ENCODE measurements around the gene SEMA4G.

Gene SEMA4G

GRCh38 chr10:101007099-101007711 lies 37.9 kb downstream of the SEMA4G start:
- DNase-seq (ENCODE audit: low read depth in 2 of 2) = no peak

- no peak for DNase-seq (ENCODE audit: low read depth in 2 of 2)
Measured at GRCh38 chr10:101007915-101008822, 38.9 kb downstream of the SEMA4G start.

GRCh38 chr10:101008823-101009423 lies 39.6 kb downstream of the SEMA4G start:
- no peak for DNase-seq (ENCODE audit: low read depth in 2 of 2)

GRCh38 chr10:101010329-101010728 lies 41.0 kb downstream of the SEMA4G start:
- no peak for DNase-seq (ENCODE audit: low read depth in 2 of 2)

- no peak for DNase-seq (ENCODE audit: low read depth in 2 of 2)
Measured at GRCh38 chr10:101011517-101012423, 42.5 kb downstream of the SEMA4G start.

- DNase-seq (ENCODE audit: low read depth in 2 of 2) = peak; percentile 85 to 87
Measured at GRCh38 chr10:101012525-101013364, 43.4 kb downstream of the SEMA4G start.

GRCh38 chr10:101013365-101013825 lies 44.1 kb downstream of the SEMA4G start:
- no peak for DNase-seq (ENCODE audit: low read depth in 2 of 2)

GRCh38 chr10:101014230-101014884 lies 45.1 kb downstream of the SEMA4G start:
- no peak for DNase-seq (ENCODE audit: low read depth in 2 of 2)

- peak; percentile 71 to 73 for DNase-seq (ENCODE audit: low read depth in 2 of 2)
Measured at GRCh38 chr10:101014966-101015581, 45.8 kb downstream of the SEMA4G start.

GRCh38 chr10:101015582-101015973 lies 46.3 kb downstream of the SEMA4G start:
- DNase-seq (ENCODE audit: low read depth in 2 of 2) = no peak

- no peak for DNase-seq (ENCODE audit: low read depth in 2 of 2)
Measured at GRCh38 chr10:101016814-101017213, 47.5 kb downstream of the SEMA4G start.

- DNase-seq (ENCODE audit: low read depth in 2 of 2) = no peak
Measured at GRCh38 chr10:101018118-101018599, 48.9 kb downstream of the SEMA4G start.

GRCh38 chr10:101018600-101019439 lies 49.5 kb downstream of the SEMA4G start:
- DNase-seq (ENCODE audit: low read depth in 2 of 2) = peak in 1 of 2 experiments; percentile 49

Measured in fibroblast of skin of left quadriceps (primary cell).